Left kidney (tissue), 2 donors: ENCODE results near the gene TRAPPC10. TPM values are rescaled to one million over a fixed set of nuclear protein-coding genes. Genes with fewer than 3 reads are reported as not detected.
"Not testable (repeated sequence)": the region's sequence is repeated elsewhere in the genome, so short reads cannot be mapped to it uniquely, and the experiment has no call there.

Experiments
- DNase-seq: peaks from one replicate; pipeline ENCODE4 v3.0.0-alpha.2; 2013
- polyA plus RNA-seq: library from polyadenylated mRNA; unstranded; fragments of 120-200 nt; gene quantifications from one replicate; pipeline ENCODE4 v1.2.1, GENCODE V29; 2013; ENCODE audit not compliant: insufficient read length

TRAPPC10 gene
- polyA plus RNA-seq, 1 donor, result 50.9 TPM

DNA sequence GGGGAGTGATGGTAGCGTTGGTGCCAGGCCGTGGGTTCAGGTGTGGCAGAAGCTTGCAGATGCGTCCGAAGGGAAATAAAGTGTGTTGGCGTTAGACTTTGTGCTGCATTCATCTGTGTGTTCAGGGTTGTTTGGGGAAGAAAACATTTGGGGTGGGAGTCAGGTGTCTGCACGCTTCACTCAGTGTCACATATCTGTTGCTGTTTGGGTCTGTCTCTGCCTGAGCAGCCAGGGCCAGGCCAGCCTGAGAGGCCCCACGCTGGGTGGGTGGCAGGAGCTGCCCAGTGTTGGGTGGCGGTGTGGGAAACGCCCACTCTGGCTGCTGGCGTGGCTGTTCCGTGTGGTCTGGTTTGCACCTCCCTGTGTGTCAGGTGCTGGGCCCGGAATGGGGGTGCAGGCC lies 133.5 kb downstream of the TRAPPC10 start:
- DNase-seq, result not testable (repeated sequence)

DNA sequence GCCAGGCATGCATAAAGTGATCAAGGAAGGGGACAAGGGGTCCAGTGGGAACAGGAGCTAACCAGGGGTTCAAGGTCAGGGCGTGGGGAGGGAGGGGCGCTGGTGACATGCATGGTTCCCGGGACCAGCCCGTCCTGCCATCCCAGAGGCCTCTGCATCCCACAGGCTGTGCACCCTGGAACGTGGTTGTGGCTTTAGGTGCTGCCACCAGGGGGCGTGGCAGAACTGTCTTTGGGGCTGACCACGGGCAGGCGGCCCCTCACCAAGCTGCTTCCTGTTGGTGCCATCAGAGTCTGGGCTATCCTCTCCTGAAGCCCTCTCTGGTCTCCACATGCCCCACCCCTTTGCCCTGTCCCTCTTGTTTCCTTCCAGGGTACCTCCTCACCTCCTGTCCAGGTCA lies 135.0 kb downstream of the TRAPPC10 start:
- DNase-seq, result not testable (repeated sequence)

DNA sequence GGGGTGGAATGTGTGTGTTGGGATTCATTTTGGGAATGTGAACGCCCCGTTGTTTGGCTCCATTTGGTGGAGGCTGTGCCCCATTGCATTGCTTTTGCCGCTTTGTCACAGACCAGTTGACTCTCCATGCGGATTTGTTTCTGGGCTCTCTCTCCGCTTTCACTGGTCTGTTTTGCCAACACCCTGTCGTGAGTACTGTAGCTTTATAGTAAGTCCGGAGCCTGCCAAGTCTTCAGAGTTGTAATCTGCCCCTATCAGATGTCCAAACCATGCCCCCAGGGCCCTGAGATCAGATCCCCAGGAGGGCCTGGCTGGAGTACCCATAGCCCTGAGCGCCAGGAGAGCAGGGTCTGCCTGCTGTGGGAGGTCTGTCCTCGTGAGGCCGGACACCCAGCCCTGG lies 138.1 kb downstream of the TRAPPC10 start:
- not testable (repeated sequence) for DNase-seq

DNA sequence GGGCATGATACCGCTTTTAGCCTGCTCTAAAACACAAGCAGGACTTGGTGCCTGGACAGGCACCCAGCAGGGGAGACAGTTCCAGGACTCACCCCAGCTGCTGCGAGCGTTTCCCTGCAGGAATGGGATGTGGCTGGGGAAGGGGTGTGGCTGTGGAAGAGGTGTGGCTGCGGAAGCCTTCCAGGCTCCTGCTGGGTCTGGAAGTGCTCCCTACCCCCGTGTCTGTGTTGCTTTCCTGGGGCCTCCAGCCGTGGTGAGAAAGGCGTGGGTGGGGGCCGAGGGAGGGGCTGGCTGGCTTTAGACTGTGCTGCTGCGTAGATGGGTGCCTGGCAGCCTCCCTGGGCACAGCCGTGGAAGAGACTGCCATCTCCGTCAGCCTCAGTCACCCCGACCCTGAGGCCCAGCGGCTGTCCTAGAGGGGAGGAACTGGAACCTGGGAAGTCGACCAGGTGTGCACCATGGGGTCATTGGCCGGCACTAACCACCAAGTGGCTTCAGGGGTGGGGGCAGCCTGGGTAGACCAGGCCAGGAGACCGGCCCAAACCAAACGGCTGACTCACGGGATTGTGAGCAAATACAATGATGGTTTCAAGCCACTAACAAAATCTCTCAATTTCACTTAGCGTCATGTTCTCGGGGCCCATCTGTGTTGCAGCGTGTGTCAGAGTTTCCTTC lies 141.2 kb downstream of the TRAPPC10 start:
- DNase-seq, result not testable (repeated sequence)

GRCh38 chr21:44153889-44154228 lies 141.8 kb downstream of the TRAPPC10 start:
- not testable (repeated sequence) for DNase-seq

- DNase-seq, result not testable (repeated sequence)
Measured at GRCh38 chr21:44154816-44155230, 142.7 kb downstream of the TRAPPC10 start.

GRCh38 chr21:44155231-44155993 lies 143.3 kb downstream of the TRAPPC10 start:
- not testable (repeated sequence) for DNase-seq

- DNase-seq, result not testable (repeated sequence)
Measured at GRCh38 chr21:44155994-44156380, 143.9 kb downstream of the TRAPPC10 start.

Other genes starting within 250 kb of the TRAPPC10 start
- gene CSTB, start 236.0 kb upstream of the TRAPPC10 start, polyA plus RNA-seq, result 34.9 TPM
- gene RRP1, start 222.7 kb upstream of the TRAPPC10 start, polyA plus RNA-seq, result 29.0 TPM
- gene AGPAT3, start 147.1 kb upstream of the TRAPPC10 start, polyA plus RNA-seq, result 70.7 TPM
- gene PWP2, start 95.1 kb downstream of the TRAPPC10 start, polyA plus RNA-seq, result 3.8 TPM
- 27.2 TPM for gene GATD3, start 121.4 kb downstream of the TRAPPC10 start, polyA plus RNA-seq
- gene ICOSLG, start 228.6 kb downstream of the TRAPPC10 start, polyA plus RNA-seq, result 7.3 TPM
- not detected for gene DNMT3L, start 249.6 kb downstream of the TRAPPC10 start, polyA plus RNA-seq